K562 (cell line): ENCODE results near the gene CYP11A1. TPM values are rescaled to one million over a fixed set of nuclear protein-coding genes. Genes with fewer than 3 reads are reported as not detected.

Experiments
- BACH1 ChIP-seq: fragments of 200-800 bp; sonication (Bioruptor generic); IDR thresholded peaks from 2 replicates; pipeline ENCODE4 v1.6.1; 2016; ENCODE audit warnings: missing genetic modification characterization, missing compliant biosample characterization
- CBFB ChIP-seq: sonication (generic); formaldehyde crosslinking; IDR thresholded peaks from 2 replicates; pipeline ENCODE4 v1.4.0; 2020; ENCODE audit warnings: mild to moderate bottlenecking, missing genetic modification reagents
- DIDO1 ChIP-seq: fragments of 450-650 bp; IDR thresholded peaks from 2 replicates; pipeline ENCODE4 v1.6.1; 2016; ENCODE audit warnings: low read depth, missing biosample characterization, missing genetic modification characterization
- ETS2 ChIP-seq: IDR thresholded peaks from 2 replicates; pipeline ENCODE4 v1.6.1; 2016; ENCODE audit warnings: borderline replicate concordance, missing genetic modification characterization, mild to moderate bottlenecking, moderate library complexity, missing compliant biosample characterization; ENCODE audit not compliant: poor library complexity, severe bottlenecking
- GABPB1 ChIP-seq: sonication (generic); formaldehyde crosslinking; IDR thresholded peaks from 2 replicates; pipeline ENCODE4 v1.8.0; 2022; ENCODE audit warnings: mild to moderate bottlenecking, missing genetic modification reagents
- HMGN3 ChIP-seq: IDR thresholded peaks from 2 replicates; pipeline ENCODE4 v1.6.1; 2011; ENCODE audit warnings: borderline replicate concordance, low read depth, mild to moderate bottlenecking, mixed read lengths, low read length; ENCODE audit not compliant: insufficient read length; ENCODE audit errors: extremely low read depth
- HSF4 ChIP-seq: fragments of 250-450 bp; sonication (Bioruptor Pico); IDR thresholded peaks from 2 replicates; pipeline ENCODE4 v2.1.2; 2022; ENCODE audit warnings: mild to moderate bottlenecking, moderate library complexity, borderline replicate concordance
- MCM2 ChIP-seq: fragments of 450-650 bp; IDR thresholded peaks from 2 replicates; pipeline ENCODE4 v1.6.1; 2017; ENCODE audit warnings: low read depth, mild to moderate bottlenecking
- NR1H2 ChIP-seq: sonication (generic); formaldehyde crosslinking; IDR thresholded peaks from 2 replicates; pipeline ENCODE4 v1.4.0; 2020; ENCODE audit warnings: mild to moderate bottlenecking, missing genetic modification reagents
- NR2C1 ChIP-seq, 2 experiments: fragments of 450-650 bp; IDR thresholded peaks; 2 replicates each; pipeline ENCODE4 v1.6.1; 2017; ENCODE audit warnings: mild to moderate bottlenecking in 2 of 2, antibody characterized with exemption in 1 of 2, inconsistent platforms in 1 of 2, missing compliant biosample characterization in 1 of 2, missing genetic modification characterization in 1 of 2
- NRF1 ChIP-seq, 2 experiments: fragments of 450-650 bp; IDR thresholded peaks in 1 of 2; conservative IDR thresholded peaks in 1 of 2; 2 replicates each; pipeline ENCODE4 v1.6.1; 2014; ENCODE audit warnings: mild to moderate bottlenecking in 2 of 2
- SIN3A ChIP-seq, 2 experiments: fragments of 150-350 bp in 1 of 2; IDR thresholded peaks; 2 replicates each; pipeline ENCODE4 v1.6.1; 2011 to 2016; ENCODE audit warnings: borderline replicate concordance in 2 of 2, low read depth in 2 of 2, low read length in 2 of 2, mild to moderate bottlenecking in 2 of 2, moderate library complexity in 2 of 2; ENCODE audit not compliant: control insufficient read depth in 1 of 2
- ZBTB1 ChIP-seq: sonication (generic); formaldehyde crosslinking; IDR thresholded peaks from 2 replicates; pipeline ENCODE4 v1.8.1; 2023; ENCODE audit warnings: missing genetic modification reagents, low read depth, mild to moderate bottlenecking, borderline replicate concordance
- ZNF12 ChIP-seq: sonication (generic); formaldehyde crosslinking; IDR thresholded peaks from 2 replicates; pipeline ENCODE4 v1.4.0; 2020; ENCODE audit warnings: mild to moderate bottlenecking, missing genetic modification reagents
- ZNF184 ChIP-seq: sonication (generic); formaldehyde crosslinking; IDR thresholded peaks from 2 replicates; pipeline ENCODE4 v1.5.0; 2020; ENCODE audit warnings: missing genetic modification reagents
- ZNF431 ChIP-seq: sonication (generic); formaldehyde crosslinking; IDR thresholded peaks from 2 replicates; pipeline ENCODE4 v1.8.0; 2022; ENCODE audit warnings: mild to moderate bottlenecking, missing genetic modification reagents
- ZNF589 ChIP-seq: fragments of 200-800 bp; sonication (Bioruptor generic); IDR thresholded peaks from 2 replicates; pipeline ENCODE4 v1.6.1; 2016; ENCODE audit warnings: low read depth, missing genetic modification characterization, missing compliant biosample characterization
- polyA plus RNA-seq, 8 experiments: library from polyadenylated mRNA; depleted of rRNA in 4 of 8; stranded (reverse) in 5 of 8; unstranded in 3 of 8; fragments of >200 nt; fragmentation: Nextera tagmentation in 2 of 8; fragmentation: Illumina TruSeq in 1 of 8; extraction: Ambion mirVana in 2 of 8; extraction: Trizol in 1 of 8; gene quantifications; 2 replicates each; pipeline versions ENCODE4 v1.2.1 to v1.2.3, GENCODE V29; 2011 to 2014; ENCODE audit warnings: inconsistent platforms in 1 of 8, missing spikeins in 1 of 8
- total RNA-seq, 7 experiments: library from RNA; depleted of rRNA in 6 of 7; stranded (reverse); fragments of >200 nt in 6 of 7; fragmentation: Illumina TruSeq in 2 of 7; extraction: Trizol in 2 of 7; gene quantifications; 2 replicates each; pipeline versions ENCODE4 v1.2.1 to v1.2.3, GENCODE V29; 2011 to 2021; ENCODE audit warnings: low replicate concordance in 1 of 7
- TF ChIP-seq, protein P1 (sequence below), 2 experiments: IDR thresholded peaks; 2 replicates each; pipeline ENCODE4 v1.6.1; 2012; ENCODE audit warnings: improper control_type of control experiment in 2 of 2, low read depth in 2 of 2, low read length in 2 of 2, borderline replicate concordance in 1 of 2
- TF ChIP-seq, protein P2 (sequence below): sonication (generic); formaldehyde crosslinking; IDR thresholded peaks from 2 replicates; pipeline ENCODE4 v1.8.1; 2023; ENCODE audit warnings: mild to moderate bottlenecking, missing genetic modification reagents
- TF ChIP-seq, protein P3 (sequence below): conservative IDR thresholded peaks from 2 replicates; pipeline ENCODE4 v1.6.1; 2011; ENCODE audit warnings: low read depth, mild to moderate bottlenecking, low read length; ENCODE audit not compliant: control insufficient read depth

CYP11A1 gene
- total and polyA plus RNA-seq, 9 of the 15 experiments (the other 6 are each of a cell fraction or from before 2014, with no cell fraction given): 0.06 to 0.24 (median 0.10) TPM; not detected in 4

DNA sequence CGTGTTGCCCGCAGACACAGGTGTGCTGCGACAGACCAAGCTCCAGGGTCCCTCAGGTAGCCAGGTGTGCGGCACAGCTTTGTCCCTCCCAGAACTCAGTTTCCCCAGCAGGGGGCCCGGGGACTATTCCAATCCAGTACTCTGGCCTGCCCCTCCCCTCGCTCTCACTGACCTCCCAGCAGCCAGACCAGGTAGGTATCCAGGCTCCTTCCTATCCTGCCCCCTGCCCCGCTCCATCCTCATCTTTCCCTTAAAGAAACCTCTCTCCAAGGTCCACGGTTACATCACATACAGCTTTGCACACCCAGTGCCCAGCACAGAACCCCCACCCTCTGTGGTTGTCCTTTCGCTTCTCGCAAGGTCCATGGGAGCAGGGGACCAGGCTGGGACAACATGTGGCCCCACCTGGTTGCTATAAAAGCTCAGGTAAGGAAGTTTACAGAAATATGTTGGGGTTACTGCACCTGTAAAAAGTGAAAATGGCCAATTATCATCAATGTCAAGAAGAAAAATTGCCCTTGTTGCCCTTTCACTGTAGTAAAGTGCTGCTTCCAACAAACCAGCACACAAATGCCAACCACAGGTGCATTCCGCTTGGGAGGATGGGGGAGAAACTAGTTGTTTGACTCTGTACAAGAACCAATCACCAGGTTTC is 7.3 kb upstream of the CYP11A1 start (continued):
- TF ChIP-seq, protein P1, sequence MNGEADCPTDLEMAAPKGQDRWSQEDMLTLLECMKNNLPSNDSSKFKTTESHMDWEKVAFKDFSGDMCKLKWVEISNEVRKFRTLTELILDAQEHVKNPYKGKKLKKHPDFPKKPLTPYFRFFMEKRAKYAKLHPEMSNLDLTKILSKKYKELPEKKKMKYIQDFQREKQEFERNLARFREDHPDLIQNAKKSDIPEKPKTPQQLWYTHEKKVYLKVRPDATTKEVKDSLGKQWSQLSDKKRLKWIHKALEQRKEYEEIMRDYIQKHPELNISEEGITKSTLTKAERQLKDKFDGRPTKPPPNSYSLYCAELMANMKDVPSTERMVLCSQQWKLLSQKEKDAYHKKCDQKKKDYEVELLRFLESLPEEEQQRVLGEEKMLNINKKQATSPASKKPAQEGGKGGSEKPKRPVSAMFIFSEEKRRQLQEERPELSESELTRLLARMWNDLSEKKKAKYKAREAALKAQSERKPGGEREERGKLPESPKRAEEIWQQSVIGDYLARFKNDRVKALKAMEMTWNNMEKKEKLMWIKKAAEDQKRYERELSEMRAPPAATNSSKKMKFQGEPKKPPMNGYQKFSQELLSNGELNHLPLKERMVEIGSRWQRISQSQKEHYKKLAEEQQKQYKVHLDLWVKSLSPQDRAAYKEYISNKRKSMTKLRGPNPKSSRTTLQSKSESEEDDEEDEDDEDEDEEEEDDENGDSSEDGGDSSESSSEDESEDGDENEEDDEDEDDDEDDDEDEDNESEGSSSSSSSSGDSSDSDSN (IDR thresholded peaks at IDR 0.05; ENCODE audit: borderline replicate concordance in 1 of 2, low read depth in 2 of 2, low read length in 2 of 2): no peak
- no peak for TF ChIP-seq MCM2
- TF ChIP-seq, protein P2, sequence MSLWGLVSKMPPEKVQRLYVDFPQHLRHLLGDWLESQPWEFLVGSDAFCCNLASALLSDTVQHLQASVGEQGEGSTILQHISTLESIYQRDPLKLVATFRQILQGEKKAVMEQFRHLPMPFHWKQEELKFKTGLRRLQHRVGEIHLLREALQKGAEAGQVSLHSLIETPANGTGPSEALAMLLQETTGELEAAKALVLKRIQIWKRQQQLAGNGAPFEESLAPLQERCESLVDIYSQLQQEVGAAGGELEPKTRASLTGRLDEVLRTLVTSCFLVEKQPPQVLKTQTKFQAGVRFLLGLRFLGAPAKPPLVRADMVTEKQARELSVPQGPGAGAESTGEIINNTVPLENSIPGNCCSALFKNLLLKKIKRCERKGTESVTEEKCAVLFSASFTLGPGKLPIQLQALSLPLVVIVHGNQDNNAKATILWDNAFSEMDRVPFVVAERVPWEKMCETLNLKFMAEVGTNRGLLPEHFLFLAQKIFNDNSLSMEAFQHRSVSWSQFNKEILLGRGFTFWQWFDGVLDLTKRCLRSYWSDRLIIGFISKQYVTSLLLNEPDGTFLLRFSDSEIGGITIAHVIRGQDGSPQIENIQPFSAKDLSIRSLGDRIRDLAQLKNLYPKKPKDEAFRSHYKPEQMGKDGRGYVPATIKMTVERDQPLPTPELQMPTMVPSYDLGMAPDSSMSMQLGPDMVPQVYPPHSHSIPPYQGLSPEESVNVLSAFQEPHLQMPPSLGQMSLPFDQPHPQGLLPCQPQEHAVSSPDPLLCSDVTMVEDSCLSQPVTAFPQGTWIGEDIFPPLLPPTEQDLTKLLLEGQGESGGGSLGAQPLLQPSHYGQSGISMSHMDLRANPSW (CRISPR knock-in tag): no peak
- TF ChIP-seq BACH1 (tag): no peak
- TF ChIP-seq ETS2 (tag): no peak
- TF ChIP-seq ZNF589 (CRISPR knock-in tag): no peak
- no peak for TF ChIP-seq HMGN3
- TF ChIP-seq GABPB1: no peak
- no peak for TF ChIP-seq ZNF184 (CRISPR knock-in tag)
- TF ChIP-seq CBFB (CRISPR knock-in tag): 0 out of 2 replicates have a peak, but pooled peaks have one; percentile 7
- TF ChIP-seq NR2C1 (IDR thresholded peaks at IDR 0.05): no peak
- no peak for TF ChIP-seq NR2C1 (tag; IDR thresholded peaks at IDR 0.05)
- TF ChIP-seq ZBTB1 (CRISPR knock-in tag): no peak
- no peak for TF ChIP-seq ZNF431
- TF ChIP-seq HSF4 (CRISPR knock-in tag): no peak
- no peak for TF ChIP-seq DIDO1 (tag)
- TF ChIP-seq, protein P3, sequence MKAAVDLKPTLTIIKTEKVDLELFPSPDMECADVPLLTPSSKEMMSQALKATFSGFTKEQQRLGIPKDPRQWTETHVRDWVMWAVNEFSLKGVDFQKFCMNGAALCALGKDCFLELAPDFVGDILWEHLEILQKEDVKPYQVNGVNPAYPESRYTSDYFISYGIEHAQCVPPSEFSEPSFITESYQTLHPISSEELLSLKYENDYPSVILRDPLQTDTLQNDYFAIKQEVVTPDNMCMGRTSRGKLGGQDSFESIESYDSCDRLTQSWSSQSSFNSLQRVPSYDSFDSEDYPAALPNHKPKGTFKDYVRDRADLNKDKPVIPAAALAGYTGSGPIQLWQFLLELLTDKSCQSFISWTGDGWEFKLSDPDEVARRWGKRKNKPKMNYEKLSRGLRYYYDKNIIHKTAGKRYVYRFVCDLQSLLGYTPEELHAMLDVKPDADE: no peak
- TF ChIP-seq NRF1 (conservative IDR thresholded peaks at IDR 0.05 in 1 of 2, IDR thresholded peaks at IDR 0.05 in 1 of 2): peak; percentile 26 to 55; a peak in 2 of 4 replicates
- no peak for TF ChIP-seq NR1H2
- TF ChIP-seq ZNF12 (CRISPR knock-in tag): no peak
- no peak for TF ChIP-seq SIN3A (IDR thresholded peaks at IDR 0.05; ENCODE audit: borderline replicate concordance in 2 of 2, control insufficient read depth in 1 of 2, low read depth in 2 of 2, low read length in 2 of 2)
